ENCODE results near the gene SPP1. TPM values are rescaled to one million over a fixed set of nuclear protein-coding genes. Genes with fewer than 3 reads are reported as not detected.

SPP1 gene
- total and polyA plus RNA-seq, 9 of the 15 experiments (the other 6 are each of a cell fraction or from before 2014, with no cell fraction given): 0.10 to 0.64 TPM; not detected in 7

DNA sequence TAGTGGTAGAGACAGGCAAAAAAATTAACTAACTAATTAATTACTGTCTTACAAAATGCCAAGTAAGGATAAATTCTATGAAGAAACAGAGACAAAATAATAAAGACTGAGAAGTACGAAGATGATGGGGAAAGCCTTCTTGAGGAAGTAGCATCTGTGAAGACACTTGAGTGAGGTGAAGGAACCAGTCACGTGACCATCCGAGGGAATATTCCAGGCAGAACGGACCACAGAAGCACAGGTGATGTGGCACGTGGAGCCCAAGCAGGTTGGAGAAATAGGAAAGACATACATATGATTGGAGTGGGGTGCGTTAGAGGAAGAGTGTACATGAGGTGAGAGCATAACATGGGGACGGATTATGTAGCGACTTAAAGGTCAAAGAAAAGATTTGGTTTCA is 30.5 kb upstream of the SPP1 start (continued):
- TF ChIP-seq ZNF407 (IDR thresholded peaks at IDR 0.05; ENCODE audit: low read depth) (no peak), USF1 (CRISPR knock-in tag; IDR thresholded peaks at IDR 0.05) (peak; percentile 46; the same call in 1 of the 2 replicates), RAD51 (IDR thresholded peaks at IDR 0.05; ENCODE audit: borderline replicate concordance, low read depth) (peak; percentile 82)
- TF ChIP-seq, protein P1, sequence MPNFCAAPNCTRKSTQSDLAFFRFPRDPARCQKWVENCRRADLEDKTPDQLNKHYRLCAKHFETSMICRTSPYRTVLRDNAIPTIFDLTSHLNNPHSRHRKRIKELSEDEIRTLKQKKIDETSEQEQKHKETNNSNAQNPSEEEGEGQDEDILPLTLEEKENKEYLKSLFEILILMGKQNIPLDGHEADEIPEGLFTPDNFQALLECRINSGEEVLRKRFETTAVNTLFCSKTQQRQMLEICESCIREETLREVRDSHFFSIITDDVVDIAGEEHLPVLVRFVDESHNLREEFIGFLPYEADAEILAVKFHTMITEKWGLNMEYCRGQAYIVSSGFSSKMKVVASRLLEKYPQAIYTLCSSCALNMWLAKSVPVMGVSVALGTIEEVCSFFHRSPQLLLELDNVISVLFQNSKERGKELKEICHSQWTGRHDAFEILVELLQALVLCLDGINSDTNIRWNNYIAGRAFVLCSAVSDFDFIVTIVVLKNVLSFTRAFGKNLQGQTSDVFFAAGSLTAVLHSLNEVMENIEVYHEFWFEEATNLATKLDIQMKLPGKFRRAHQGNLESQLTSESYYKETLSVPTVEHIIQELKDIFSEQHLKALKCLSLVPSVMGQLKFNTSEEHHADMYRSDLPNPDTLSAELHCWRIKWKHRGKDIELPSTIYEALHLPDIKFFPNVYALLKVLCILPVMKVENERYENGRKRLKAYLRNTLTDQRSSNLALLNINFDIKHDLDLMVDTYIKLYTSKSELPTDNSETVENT (CRISPR knock-in tag; IDR thresholded peaks at IDR 0.05): no peak

Data from K562 (cell line).